ENCODE results near the gene IGF1R. TPM values are rescaled to one million over a fixed set of nuclear protein-coding genes. Genes with fewer than 3 reads are reported as not detected.

IGF1R gene
- total and polyA plus RNA-seq, 2 of the 8 experiments (the other 6 are each of a cell fraction or from before 2014, with no cell fraction given), result 32.9 to 109 TPM

DNA sequence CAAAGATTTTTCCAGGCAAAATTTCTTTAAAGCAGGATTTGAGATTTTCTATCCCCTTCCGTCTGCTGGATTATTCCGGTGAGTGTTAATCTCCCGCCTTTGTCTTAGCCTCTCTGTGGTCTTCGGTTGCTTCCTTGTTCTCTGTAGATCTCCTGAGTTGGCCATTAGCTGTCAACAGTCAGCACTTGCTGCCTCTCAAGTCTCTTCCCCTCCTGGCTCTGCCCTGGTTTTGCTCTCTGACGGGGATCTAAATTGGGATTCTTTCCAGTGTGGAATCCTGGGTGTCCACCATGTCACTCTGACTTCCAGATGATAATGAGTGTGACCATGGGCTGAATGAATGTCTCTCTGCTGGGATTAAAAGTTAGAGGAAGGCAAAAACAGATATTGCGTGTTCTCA lies 121.5 kb downstream of the IGF1R start:
- H4K91ac ChIP-seq (replicated peaks; ENCODE audit: insufficient read length, low read length), result no peak overlapping the region
- H3K23ac ChIP-seq (ENCODE audit: insufficient read length), result no peak overlapping the region
- H4K8ac ChIP-seq (ENCODE audit: extremely low read depth, insufficient read depth, low read length), result no peak overlapping the region
- no peaks in the 10 kb centered on the region for H3K36me3 ChIP-seq (ENCODE audit: control insufficient read depth in 2 of 4, insufficient read depth in 4 of 4, low read length in 3 of 4)
- no peak overlapping the region for H2BK12ac ChIP-seq (ENCODE audit: low read depth, low read length)
- ChIA-PET POLR2A (ENCODE audit: partially characterized antibody) (no interaction called here), CTCF (ENCODE audit: partially characterized antibody) (interaction anchor here (0.5 to 1.7 kb wide), 7 partner anchors 10 to 110 kb away, joined by 3 to 4 read pairs (median 4); no protein-coding TSS in a partner anchor)
- peaks cover 19 to 22% of the 10 kb centered on the region in 2 experiments for H4K20me1 ChIP-seq (replicated peaks in 1 of 2; ENCODE audit: control insufficient read depth in 1 of 2, insufficient read depth in 2 of 2, low read length in 2 of 2)
- no peak overlapping the region for H3K18ac ChIP-seq (ENCODE audit: extremely low read depth, low read length)
- no peak for TF ChIP-seq HDAC2 (IDR thresholded peaks at IDR 0.05; ENCODE audit: borderline replicate concordance in 1 of 2, low read depth in 2 of 2, low read length in 2 of 2)
- no peak for TF ChIP-seq TCF12 (IDR thresholded peaks at IDR 0.05; ENCODE audit: low read depth, low read length)
- TF ChIP-seq, protein P1, sequence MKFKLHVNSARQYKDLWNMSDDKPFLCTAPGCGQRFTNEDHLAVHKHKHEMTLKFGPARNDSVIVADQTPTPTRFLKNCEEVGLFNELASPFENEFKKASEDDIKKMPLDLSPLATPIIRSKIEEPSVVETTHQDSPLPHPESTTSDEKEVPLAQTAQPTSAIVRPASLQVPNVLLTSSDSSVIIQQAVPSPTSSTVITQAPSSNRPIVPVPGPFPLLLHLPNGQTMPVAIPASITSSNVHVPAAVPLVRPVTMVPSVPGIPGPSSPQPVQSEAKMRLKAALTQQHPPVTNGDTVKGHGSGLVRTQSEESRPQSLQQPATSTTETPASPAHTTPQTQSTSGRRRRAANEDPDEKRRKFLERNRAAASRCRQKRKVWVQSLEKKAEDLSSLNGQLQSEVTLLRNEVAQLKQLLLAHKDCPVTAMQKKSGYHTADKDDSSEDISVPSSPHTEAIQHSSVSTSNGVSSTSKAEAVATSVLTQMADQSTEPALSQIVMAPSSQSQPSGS (IDR thresholded peaks at IDR 0.05; ENCODE audit: low read length), result no peak
- no peak for TF ChIP-seq GTF2F1 (IDR thresholded peaks at IDR 0.05; ENCODE audit: borderline replicate concordance, low read depth, low read length)
- no peak for TF ChIP-seq POLR2A (IDR thresholded peaks at IDR 0.05; ENCODE audit: control extremely low read depth in 1 of 2, low read depth in 2 of 2, low read length in 2 of 2)
- TF ChIP-seq FOSL1 (IDR thresholded peaks at IDR 0.05; ENCODE audit: insufficient read depth, low read depth, low read length), result no peak
- peaks cover 13 to 29% (median 19%) of the 10 kb centered on the region in 4 experiments for H3K4me1 ChIP-seq (replicated peaks in 1 of 4; ENCODE audit: control insufficient read depth in 3 of 4, insufficient read depth in 4 of 4, low read length in 3 of 4)
- H3K9ac ChIP-seq (replicated peaks in 1 of 4; ENCODE audit: extremely low read depth in 1 of 4, low read depth in 3 of 4, low read length in 3 of 4), result no peak overlapping the region
- H2AFZ ChIP-seq (ENCODE audit: low read length), result no peak overlapping the region
- no peak overlapping the region for H3K4ac ChIP-seq (replicated peaks; ENCODE audit: insufficient read length, low read depth, low read length)
- no peak overlapping the region for H3K27ac ChIP-seq (ENCODE audit: low read depth, low read length)
- H3K14ac ChIP-seq (ENCODE audit: insufficient read length), result no peak overlapping the region
- no peak overlapping the region for H3K56ac ChIP-seq (replicated peaks; ENCODE audit: insufficient read length, low read depth, low read length)
- H2BK20ac ChIP-seq (ENCODE audit: low read length), result no peak overlapping the region
- no peak overlapping the region for H2BK120ac ChIP-seq (replicated peaks; ENCODE audit: low read depth, low read length)
- no peak overlapping the region for H2AK5ac ChIP-seq (ENCODE audit: low read depth, low read length)
- no peaks in the 10 kb centered on the region for H3K23me2 ChIP-seq (ENCODE audit: low read depth, low read length)
- H3K4me2 ChIP-seq (ENCODE audit: insufficient read depth in 1 of 2, low read depth in 2 of 2, low read length in 2 of 2), result no peak overlapping the region
- no peak overlapping the region for H2BK15ac ChIP-seq (ENCODE audit: low read length)
- no peak overlapping the region for H2BK5ac ChIP-seq (ENCODE audit: low read depth, low read length)
- no peak overlapping the region for H4K5ac ChIP-seq (ENCODE audit: insufficient read length, low read depth, low read length)
- peaks cover 31 to 96% of the 10 kb centered on the region in 2 experiments for H3K79me2 ChIP-seq (ENCODE audit: control insufficient read depth in 1 of 2, insufficient read depth in 2 of 2, low read length in 2 of 2)
- 89% methylated on average over 6 of the region's 6 CpGs; no CpG with 5 or more reads in 1 of the 2 experiments for WGBS, 2 experiments (ENCODE audit: extremely low coverage in 1 of 2, insufficient coverage in 1 of 2, insufficient read length in 1 of 2, insufficient replicate concordance in 2 of 2, low coverage in 1 of 2, low lambda C conversion rate in 2 of 2, missing lambda C conversion rate in 1 of 2)
- peaks cover 12% of the 10 kb centered on the region for H3K79me1 ChIP-seq (ENCODE audit: low read depth, low read length)
- no peak for DNase-seq (ENCODE audit: low read depth in 1 of 2, low spot score in 2 of 2)
- H3K9me3 ChIP-seq (ENCODE audit: insufficient read depth in 2 of 2, low read depth in 1 of 2, low read length in 1 of 2), result no peaks in the 10 kb centered on the region
- no peak for FAIRE-seq
- H3K4me3 ChIP-seq (ENCODE audit: extremely low read depth in 1 of 4, insufficient read depth in 2 of 4, low read depth in 3 of 4, low read length in 4 of 4), result no peak overlapping the region
- no peaks in the 10 kb centered on the region for H3K27me3 ChIP-seq (replicated peaks in 1 of 4; ENCODE audit: control insufficient read depth in 3 of 4, extremely low read depth in 1 of 4, insufficient read depth in 3 of 4, low read length in 3 of 4)
